ENCODE results near the gene FBXO2.

Gene FBXO2, protein sequence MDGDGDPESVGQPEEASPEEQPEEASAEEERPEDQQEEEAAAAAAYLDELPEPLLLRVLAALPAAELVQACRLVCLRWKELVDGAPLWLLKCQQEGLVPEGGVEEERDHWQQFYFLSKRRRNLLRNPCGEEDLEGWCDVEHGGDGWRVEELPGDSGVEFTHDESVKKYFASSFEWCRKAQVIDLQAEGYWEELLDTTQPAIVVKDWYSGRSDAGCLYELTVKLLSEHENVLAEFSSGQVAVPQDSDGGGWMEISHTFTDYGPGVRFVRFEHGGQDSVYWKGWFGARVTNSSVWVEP

DNA sequence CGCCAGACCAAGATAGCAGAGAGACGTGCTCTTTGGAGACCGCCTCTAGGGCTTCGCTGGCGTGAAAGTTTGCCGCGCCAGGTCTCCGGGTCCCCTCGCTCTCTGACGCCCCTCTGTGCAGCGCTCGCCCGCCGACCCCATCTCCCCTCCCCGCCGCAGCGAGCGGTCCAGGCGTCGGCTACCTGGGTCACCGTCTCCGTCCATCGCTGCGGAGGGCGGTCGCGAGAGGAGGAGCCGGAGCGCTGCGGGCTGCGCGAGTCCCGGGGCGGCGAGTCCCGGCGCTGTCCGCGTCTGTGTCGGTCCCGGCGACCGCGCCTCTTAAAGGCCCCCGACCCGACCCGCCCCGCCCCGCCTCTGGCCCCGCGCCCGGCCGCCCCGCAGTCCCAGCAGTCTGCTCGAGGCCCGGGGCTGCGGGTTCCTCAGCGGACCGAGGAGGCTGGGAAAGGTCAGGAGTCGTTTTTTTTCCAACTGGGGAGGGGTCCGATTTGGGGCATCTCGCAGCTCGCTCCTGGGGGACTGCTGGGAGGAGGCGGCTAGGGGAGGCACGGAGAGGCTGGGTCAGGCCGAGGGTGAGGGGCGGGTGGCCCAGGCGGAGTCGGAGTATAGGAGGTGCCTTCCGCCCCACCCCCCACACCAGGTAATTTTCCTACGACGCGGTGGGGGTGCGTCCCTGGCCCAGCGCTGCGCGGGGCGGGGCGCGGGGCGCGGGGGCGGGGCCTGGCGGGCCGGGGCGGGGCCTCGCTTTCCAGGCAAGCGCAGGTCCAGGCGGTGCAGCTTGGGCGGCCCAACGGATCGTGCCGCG lies at the start of gene FBXO2, which contains the start of gene FBXO44:
Gene FBXO2 (minus strand): TSS at position 293 of the 802 bp plus-strand sequence. CDS start 89 bp downstream, at position 204.
Gene FBXO44 (plus strand): TSS at position 741 of the 802 bp plus-strand sequence. CDS start 959 bp downstream, outside the sequence.
- DNase-seq: peak; percentile 52 to 71

DNA sequence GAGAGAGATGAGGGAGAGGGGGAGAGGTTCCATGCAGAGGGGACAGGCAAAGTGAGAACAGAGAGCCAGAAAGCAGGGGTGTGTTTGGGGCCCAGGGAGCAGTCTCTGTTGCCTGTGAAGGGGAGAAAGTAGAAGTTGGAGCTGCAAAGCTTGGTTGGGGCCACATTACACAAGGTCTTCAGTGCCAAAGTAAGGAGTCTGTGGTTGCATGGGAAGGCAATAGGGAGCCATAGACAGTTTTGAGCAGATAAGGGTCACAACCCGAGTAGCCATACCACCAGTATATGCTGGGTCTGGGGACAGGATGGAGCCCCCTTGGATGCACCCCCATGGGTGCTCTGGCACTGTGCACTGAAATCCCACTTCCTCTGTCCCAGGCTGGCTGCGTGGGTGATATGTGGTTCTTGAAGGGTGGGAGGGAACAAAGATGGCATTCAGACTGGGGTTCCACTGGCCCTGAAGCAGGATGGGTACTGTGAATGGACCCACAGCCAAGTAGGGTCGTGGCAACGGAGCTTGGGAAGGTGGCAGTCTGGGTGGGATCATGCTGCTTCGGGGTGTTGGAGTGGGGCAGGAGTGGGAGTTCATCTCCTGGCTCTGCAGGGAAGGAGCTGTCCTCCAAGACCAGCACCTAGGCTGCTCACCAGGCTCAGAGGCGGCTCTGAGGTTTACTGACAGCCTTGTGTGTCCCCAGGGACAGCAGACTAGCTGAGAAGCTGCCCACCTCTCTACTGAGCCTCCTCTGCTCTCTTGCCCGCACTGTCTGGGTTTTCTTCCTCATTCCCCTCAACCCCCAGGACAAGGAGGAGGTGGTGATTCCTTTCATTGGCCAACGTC lies 49.3 kb upstream of the FBXO2 start:
- DNase-seq: no peak

DNA sequence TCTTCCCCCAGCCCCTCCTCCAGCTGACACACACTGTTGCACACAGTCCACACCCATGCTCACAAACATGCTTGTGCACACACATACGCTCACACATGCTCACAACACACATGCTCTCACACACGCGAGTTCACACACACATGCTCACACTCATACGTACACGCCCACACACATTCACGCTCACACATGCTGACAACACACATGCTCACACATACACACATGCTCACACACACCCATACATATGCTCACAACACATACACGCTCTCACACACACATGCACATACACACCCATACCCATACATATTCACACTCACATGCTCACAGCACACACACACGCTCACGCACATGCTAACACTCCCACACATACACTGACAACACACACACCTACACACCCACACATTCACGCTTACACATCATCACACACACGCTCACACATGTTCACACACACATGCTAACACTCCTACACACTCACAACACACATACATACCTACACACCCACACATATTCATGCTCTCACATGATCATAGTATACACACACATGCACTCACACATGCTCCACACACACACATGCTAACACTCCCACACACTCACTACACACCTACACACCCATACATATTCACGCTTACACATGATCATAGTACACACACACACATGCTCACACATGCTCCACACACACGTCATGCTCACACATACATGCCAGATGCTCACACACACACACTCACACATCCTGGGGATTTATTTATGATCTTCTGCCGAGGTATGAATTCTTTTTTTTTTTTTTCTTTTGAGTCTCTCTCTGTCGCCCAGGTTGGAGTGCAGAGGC lies 48.0 kb upstream of the FBXO2 start:
- no peak for DNase-seq

DNA sequence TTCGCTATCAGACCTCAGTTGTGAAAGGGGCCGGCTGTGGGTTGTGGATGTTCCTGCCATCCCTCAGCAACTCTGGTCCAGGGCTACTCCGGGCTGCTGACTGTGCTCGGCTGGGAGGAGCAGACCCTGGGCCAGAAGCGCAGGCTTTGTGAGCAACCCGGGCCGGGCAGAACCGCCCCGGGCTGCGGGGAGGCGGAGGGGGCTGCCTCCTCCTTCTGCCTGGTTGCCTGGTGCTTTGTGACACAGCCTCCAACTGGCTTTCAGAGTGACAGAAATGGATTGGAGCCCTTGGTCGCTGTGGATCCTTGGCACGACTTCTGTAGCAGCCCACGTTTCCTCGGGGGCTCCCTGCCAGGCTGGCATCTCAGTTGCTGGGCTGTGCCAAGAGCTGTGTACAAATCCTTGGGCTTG lies 47.3 kb upstream of the FBXO2 start:
- no peak for DNase-seq

DNA sequence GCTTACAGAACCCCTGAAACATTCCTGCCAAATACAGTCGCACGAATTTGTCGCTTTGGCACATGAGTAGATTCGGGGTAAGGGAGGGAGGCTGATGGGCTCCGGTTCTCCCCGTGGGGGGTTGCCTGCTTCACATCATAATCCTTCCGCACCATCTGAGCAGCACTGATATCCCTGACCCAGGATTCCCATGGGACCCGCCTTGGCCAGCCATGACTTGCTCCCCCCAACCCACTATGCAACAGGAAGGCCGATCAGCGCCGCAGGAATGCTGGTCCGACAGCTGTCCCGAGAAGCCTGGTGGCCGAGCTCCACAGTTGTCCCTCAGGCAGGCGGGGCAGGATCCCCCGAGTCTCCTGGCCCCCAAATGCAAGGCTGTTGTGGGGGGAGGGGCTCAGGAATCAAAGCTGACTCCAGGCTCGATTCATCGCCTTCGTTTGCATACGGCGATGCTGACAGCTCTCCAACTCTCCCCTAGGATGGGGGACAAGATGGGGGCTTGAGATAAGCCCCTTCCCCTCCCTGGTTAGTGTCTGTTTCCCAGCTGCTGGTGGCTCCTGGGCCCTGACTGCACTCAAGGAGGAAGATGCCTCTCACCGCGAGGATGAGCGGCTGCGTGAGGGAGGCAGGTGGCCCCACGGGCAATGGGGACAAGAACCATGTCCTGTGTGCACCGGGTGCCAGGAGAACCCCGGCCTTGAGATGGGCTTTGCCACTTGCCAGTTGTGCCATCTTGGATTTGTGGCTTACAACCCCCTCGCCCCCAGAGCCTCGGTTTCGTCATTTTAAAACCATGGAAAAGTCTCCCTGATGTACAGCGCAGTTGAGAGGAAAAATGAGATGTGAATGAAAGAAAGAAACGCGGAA lies 46.6 kb upstream of the FBXO2 start:
- no peak for DNase-seq

DNA sequence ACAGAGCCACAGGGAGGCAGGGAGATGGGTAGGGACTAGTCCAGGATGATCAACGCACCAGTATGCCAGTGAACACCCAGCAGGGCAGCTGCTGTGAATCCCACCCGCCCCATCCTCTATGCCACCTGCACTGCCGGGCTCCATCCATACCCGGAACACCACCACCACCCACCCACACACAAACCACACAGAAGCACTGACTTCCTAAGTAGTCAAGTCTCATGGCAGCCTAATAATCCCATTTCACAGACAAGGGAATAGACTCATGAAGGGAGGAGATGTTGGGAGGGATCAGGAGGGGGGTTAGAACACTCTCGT lies 43.6 kb upstream of the FBXO2 start:
- no peak for DNase-seq

DNA sequence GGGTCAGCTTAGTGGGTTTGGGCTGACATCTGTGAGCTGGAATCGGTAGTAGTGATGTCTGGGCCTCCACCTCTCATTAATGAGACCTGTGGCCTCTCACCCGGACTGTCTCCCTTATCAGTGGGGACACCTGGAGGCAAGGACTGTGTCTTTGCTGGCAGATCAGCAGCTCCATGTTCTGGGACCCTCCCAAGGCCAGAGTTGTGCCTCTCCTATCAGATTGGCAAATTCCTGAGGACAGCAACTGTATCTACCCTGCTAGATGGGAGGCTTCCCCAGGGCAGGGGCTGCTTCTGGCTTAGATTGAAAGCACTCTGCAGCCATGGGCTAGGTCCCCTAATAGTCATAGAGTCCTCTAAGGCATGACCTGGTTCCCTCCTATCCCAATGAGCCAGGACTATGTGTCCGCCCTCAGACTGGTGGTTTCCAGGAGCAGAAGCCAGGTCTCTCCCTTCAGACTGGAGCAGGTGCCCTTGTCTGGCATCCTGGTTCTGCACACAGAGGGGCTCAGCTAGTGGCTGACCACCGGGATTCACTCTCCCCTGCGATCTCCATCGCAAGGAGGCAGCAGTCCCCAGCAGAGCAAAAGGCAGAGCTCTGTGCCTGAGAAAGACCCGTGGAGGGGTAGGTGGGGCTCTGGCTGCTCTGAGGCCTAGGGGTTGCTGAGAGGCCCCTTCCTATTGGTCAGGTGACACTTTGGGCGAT lies 43.1 kb upstream of the FBXO2 start:
- DNase-seq: no peak

DNA sequence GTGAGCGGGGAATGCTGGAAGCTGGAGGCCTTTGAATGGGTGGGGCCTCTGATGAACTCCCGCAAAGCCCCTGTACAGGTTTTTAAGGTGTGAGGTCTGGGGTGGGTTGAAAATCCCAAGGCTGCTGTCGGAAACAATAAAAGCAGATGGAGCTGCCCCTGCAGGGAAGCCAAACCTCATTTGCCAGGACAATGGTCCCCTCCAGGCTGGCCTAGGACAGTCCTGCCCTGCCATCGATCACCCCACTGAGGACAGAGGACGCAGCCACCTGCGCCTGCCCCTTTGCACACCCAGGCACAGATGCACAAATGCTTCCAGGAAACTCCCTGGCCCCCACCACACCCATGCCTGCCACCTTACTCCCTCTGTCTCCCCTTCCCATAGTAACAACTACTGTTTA lies 41.6 kb upstream of the FBXO2 start:
- no peak for DNase-seq

DNA sequence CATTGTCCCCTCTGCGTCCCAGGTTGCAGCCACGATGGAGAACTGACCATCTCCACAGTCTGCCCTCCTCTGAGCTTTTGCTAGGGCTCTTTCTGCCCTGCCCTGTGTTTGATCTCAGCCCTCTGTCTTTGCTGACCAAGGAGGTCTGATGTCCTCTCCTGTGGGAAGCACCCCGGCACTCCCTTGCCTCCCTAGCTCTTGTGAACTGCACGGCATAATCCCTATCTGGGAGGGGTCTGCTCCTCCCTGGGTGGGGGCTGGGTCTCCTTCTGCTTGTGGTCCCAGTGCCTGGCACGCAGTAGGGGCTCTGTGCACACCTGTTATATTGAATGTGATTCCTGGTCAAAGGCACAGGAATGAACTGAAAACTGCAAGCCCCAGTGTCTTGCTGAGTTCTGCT lies 39.7 kb upstream of the FBXO2 start:
- no peak for DNase-seq

DNA sequence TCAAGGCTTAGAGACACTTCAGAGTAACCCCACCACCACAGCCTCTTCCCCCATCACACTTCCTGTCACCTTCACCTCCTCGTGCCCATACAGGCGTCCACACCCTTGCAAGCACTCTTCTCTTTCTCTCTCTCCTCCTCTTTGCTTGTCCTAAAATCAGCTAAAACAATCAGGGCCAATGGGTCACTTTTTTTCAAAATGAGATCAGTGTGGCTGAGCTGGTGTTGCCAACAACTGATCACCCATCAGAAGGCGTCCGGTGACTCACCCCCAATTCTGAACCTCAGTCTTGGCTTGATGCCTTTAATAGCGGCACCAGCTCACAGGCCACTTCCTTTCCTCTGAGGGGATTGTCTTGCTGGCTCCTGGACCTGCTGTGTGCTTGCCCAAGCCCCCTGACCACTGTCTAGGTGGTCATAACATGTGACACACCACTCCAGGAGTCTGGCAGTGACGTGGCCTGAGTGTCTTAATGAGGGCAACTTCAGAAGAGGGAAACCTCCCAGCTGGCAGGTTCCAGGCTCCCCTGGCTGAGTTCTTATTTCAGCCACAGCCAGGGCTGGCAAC lies 38.9 kb upstream of the FBXO2 start:
- DNase-seq: peak; percentile 50 to 53

DNA sequence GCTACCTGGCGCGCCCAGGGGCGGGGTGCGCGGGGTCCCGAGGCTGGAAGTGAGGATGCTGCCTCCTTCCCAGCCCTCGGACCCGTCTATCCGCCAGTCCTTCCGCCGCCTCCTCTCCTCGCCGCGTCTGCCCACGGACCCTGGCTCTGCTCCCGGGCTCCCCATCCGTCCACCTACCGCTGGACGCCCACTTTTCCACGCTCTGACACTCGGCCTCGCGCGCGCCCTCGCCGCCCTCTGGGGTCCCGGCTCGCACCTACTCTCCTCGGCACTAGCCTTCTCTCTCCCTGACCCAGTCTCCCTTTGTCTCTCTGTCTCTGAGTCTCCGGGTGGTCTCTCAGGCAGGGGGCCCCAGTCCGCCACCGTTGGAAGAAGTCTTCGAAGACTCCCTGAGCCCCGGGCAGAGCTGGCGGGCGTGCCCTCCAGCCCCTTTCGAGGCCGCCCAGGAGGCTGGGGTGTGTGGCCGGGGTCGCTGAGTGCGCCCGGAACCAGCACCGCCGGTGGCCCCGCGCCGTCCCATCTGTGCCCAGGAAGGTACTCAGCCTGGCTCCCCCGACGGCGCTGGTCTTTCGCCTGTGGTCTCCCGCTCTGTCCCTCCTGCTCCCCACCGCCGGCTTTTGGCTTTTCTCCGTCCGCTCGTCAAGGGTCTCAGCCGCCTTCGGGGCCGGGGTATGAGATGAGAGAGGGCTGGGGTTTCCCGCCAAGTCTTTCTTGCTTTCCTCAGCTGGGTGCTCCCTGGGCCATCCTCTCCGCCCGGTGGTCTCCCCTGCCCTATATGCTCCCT lies 37.9 kb upstream of the FBXO2 start:
- DNase-seq: no peak

DNA sequence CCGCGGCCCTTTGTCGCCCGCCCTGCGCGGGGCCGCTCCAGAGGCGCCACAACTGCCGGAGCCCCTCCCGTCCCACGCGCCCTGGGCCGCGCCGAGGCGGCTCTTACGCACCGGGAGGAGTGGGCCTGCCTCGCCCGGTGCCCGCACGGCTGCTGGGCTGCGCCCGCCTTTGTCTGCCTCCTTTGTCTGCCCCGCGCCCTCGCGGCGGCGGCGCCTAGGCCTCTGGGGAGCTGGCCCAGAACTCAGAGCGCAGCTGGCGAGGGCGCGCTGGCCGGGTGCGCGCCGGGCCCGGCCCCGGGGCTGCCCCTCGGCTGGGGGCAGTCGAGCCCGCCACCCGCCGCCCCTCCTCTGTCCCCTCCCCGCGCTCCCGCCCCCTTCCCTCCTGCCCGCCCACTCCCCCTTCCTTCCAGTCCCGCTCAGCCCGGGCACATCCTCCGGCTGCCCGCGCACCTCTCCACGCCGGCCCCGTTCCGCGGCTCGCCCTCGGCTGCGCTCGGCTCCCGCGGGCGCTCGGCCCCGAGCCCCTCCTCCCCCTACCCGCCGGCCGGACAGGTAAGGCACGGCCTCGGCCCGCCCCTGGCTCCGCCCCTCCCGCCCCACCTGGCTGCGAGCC lies 37.2 kb upstream of the FBXO2 start, which contains the start of gene DRAXIN:
Gene DRAXIN (plus strand): TSS at position 409 of the 613 bp plus-strand sequence. CDS start 14,549 bp downstream, outside the sequence.
- no peak for DNase-seq

DNA sequence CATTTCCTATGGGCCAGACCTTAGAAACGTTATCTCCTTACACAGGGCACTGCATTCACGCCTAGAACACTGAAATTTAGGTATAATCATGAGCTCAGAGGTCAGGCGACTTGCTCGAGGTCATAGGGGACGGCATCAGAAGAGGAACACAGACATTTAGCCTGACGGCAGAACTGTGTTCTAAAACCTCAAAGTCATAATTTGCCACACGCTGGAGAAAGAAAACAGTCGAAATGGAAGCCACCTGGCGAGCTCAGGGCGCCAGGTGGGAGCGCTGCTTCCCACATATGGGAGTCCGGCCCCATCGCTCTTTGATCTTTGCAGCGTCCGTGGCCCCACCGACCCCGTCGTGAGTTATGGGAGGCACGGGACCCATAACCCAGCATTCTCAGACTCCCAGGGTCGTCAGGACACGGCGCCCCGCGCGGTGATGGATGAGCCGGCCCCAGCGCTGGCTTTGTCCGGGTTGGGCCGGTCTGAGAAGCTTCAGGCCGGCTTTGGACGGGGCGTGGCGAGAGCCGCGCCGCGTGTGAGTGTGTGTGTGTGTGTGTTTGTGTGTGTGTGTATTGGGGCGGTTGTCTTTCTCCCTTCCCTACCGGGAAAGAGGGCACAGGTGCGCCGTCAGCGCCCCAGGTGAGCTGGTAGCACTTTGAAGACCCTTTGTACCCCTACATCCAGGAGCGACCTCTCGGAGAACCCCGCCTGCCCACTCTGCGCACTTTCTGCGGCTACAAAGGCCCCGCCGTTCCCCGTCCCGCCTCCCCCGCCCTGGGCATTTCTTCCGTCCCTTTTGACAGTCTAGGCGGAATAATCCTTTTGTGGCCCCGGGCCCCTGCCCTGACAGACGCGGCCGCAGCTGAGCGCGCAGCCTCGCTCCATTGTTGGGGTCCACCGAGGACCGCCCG lies 36.4 kb upstream of the FBXO2 start:
- DNase-seq: no peak

DNA sequence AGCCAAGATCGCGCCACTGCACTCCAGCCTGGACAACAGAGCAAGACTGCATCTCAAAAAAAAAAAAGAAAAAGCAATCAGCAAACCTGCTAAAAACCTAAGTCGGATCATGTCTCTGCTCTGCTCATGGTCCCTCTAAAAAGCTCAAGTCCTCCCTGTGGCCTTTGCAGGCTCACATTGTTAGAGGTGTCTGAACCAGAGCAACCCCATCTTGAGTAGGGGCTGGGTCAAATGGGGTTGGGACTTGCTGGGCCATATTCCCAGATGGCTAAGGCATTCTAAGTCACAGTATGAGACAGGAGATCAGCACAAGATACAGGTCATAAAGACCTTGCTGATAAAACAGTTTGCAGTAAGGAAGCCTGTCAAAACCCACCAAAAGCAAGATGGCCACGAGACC lies 34.3 kb upstream of the FBXO2 start:
- DNase-seq: no peak

DNA sequence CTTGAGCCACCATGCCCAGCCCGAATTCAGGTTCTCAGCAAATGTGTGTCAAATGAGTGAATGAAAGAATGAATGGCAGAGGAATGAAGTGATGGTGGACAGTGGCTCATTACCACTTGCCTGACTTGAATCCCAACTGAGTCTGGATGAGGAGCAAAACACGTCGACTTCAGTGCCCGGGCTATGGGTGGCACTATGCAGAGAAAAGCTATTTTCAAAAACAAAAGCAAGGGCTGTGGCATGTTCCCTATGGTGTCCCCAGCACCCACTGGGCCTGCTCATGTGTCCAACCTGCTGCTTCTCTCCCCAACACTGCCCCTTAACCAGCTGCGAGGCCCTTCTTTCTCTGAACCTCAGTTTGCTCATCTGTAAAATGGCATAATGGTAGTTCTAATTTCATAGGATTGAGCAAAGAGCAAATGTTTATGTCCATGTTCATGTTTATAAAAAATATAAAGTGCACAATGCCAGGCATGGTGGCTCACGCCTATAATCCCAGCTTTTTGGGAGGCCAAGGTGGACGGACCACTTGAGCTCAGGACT lies 31.1 kb upstream of the FBXO2 start:
- no peak for DNase-seq

DNA sequence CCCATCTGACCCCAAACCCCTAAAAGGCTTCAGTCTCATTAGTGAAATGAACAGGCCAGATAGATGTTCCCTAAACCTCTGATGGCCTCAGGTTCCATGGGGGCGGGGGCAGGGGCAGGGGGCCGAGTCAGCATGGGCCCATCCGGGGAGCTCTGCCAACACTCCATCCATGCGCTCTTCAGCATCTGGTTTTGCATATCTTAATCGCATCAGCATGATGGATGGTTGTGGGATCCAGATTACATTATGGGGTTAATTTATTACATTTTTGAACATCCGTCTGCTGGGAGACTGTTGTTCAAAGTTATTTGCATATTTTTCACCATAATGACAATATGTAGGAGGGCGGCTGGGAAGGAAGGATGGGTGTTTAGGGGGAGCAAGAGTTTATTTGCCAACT lies 29.8 kb upstream of the FBXO2 start:
- DNase-seq: no peak

DNA sequence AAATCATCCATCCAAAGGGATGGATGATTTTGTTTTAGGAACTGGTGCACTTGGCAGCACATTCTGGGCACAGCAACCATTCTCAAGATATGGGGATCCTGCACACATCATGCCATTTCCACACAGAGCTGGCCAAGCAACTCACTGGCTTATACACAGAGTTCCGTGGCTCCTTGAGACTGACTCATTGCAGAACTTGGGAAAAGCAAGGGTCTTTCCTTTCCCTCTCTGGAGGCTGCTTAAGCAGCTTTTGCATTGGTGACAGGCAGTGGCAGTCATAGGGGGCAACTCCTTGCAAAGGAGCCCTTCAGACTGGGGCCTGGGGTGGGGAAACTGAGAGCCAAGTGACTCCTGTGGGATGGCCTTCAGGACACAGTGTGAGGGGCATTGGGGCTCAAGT lies 28.6 kb upstream of the FBXO2 start:
- no peak for DNase-seq

Measured in CD4-positive, alpha-beta T cell treated with Interleukin-4 for 1 hour (primary cell).